Adipocyte (in vitro differentiated cells): ENCODE data around the gene OR8J3.
"Not testable (repeated sequence)": the region's sequence is repeated elsewhere in the genome, so short reads cannot be mapped to it uniquely, and the experiment has no call there.

Experiments
- DNase-seq: peaks from one replicate; pipeline ENCODE4 v3.0.0-alpha.2; 2015; ENCODE audit warnings: low read depth
- H3K27me3 ChIP-seq: replicated peaks from 2 replicates; pipeline ENCODE4 v1.7.0; 2013; ENCODE audit warnings: mild to moderate bottlenecking, low read length, moderate library complexity; ENCODE audit not compliant: control insufficient read depth, insufficient read depth
- H3K36me3 ChIP-seq: 2 replicates; pipeline ENCODE4 v1.7.0; 2013; ENCODE audit warnings: low read length, mild to moderate bottlenecking, moderate library complexity; ENCODE audit not compliant: control insufficient read depth, insufficient read depth, severe bottlenecking
- H3K4me1 ChIP-seq: 2 replicates; pipeline ENCODE4 v1.7.0; 2013; ENCODE audit warnings: mild to moderate bottlenecking, low read length, moderate library complexity; ENCODE audit not compliant: control insufficient read depth, insufficient read depth
- H3K4me3 ChIP-seq: 2 replicates; pipeline ENCODE4 v1.7.0; 2013; ENCODE audit warnings: mild to moderate bottlenecking, low read length, moderate library complexity
- H3K9ac ChIP-seq: 2 replicates; pipeline ENCODE4 v1.7.0; 2013; ENCODE audit warnings: mild to moderate bottlenecking, low read length, moderate library complexity
- H3K9me3 ChIP-seq: 2 replicates; pipeline ENCODE4 v1.7.0; 2013; ENCODE audit warnings: mild to moderate bottlenecking, low read length, moderate library complexity; ENCODE audit not compliant: control insufficient read depth

Gene OR8J3, protein sequence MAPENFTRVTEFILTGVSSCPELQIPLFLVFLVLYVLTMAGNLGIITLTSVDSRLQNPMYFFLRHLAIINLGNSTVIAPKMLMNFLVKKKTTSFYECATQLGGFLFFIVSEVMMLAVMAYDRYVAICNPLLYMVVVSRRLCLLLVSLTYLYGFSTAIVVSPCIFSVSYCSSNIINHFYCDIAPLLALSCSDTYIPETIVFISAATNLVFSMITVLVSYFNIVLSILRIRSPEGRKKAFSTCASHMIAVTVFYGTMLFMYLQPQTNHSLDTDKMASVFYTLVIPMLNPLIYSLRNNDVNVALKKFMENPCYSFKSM

DNA sequence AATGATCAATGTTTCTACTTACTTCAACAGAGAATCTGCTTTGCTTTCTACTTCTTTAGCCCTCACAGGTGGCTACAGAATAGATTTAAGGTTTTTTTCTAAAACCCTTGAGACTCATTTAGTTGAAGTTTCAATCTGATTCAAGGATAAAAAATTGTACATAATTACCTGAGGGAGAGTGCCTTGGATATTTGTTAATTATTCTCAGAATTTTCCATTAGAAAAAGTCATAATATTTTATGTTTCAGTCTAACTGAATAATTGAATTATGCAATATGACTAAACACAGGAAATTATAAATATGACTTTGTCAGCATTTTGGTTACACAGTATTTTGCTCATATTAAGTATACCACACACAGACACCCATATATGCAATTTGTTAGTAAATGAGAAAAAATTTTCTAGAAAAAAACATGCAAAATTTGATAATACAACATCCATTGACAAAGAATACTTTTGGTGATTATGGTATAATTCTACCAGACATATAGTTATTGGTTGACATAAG, at the start of gene OR8J3:
Gene OR8J3, minus strand, starts transcription at position 51 of the 511 bp plus-strand sequence. CDS start 2,483 bp downstream, outside the sequence.
- H3K9ac ChIP-seq = no peak within 1 kb of the TSS
- H3K4me3 ChIP-seq = no peak within 1 kb of the TSS
- H3K36me3 ChIP-seq = no peaks in the 10 kb centered on the region
- no peak for DNase-seq
- H3K9me3 ChIP-seq = no peaks in the 10 kb centered on the region
- H3K27me3 ChIP-seq = no peaks in the 10 kb centered on the region
- no peaks in the 10 kb centered on the region for H3K4me1 ChIP-seq

DNA sequence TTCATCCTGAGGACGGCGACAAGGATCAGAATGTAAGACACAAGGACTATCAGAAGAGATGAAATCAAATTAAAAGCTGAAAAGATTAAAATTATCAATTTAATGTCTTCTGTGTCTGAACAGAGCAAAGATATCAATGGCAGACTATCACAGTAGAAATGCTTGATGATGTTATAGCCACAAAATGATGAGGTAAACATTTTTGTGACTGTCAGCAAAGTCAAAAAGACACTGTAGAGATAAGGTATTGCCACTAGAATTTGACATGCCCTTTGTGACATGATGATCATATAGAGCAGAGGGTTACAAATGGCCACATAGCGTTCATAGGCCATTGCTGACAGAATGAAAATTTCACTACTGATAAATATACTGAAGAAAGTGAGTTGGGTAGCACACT, 48.6 kb upstream of the OR8J3 start:
- Histone ChIP-seq H3K4me3 (no peak overlapping the region), H3K9me3 (peaks cover 17% of the 10 kb centered on the region), H3K4me1 (no peaks in the 10 kb centered on the region)

DNA sequence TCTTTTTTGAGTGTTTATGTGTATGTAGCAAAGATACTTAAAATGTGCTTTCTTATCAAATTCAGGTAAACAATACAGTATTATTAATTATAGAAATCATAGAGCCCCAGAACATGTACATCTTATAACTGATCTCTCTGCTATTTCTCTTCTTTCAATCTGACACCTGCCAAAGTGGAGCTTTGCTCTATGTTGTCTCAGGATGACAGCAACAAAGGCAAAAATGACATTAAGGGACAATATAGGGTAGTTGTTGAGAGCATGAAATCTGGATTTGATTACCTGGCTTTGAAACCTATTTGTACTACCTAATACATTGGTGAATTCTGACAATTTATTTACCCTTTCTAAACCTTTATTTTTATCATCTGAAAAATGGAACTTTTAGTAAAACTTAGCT, 43.5 kb upstream of the OR8J3 start:
- no peak overlapping the region for H3K9ac ChIP-seq
- H3K4me3 ChIP-seq = no peak overlapping the region
- H3K4me1 ChIP-seq = no peaks in the 10 kb centered on the region
- H3K9me3 ChIP-seq = peaks cover 12% of the 10 kb centered on the region
- no peaks in the 10 kb centered on the region for H3K27me3 ChIP-seq
- no peaks in the 10 kb centered on the region for H3K36me3 ChIP-seq
- DNase-seq = no peak

More for the DNA sequence above, 48.6 kb upstream of the OR8J3 start:
- Histone ChIP-seq H3K27me3 (no peaks in the 10 kb centered on the region), H3K36me3 (no peaks in the 10 kb centered on the region), H3K9ac (no peak overlapping the region)
- DNase-seq = no peak

DNA sequence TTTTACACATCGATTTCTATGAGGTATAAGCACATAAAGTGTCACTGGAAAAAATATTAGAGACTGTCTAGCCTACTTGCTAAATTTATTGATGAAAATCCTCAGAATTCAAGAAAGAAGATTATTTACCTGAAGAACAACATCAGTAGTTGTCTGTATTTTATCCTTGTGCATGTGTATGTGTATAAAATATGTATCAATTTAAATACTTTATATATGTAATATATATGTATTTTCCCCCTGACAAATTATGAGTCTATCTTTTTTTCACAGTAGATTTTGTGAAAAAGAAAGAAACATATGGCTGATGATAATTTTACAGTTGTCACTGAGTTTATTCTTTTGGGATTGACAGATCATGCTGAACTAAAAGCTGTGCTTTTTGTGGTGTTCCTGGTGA, 36.3 kb upstream of the OR8J3 start, which contains the start of gene OR5J2:
Gene OR5J2, plus strand, starts transcription at position 301 of the 400 bp plus-strand sequence. Its CDS starts 0 bp downstream, at position 301.
- H3K4me3 ChIP-seq = no peak within 1 kb of the TSS
- DNase-seq = no peak
- H3K9ac ChIP-seq = no peak within 1 kb of the TSS
- peaks cover 10% of the 10 kb centered on the region for H3K9me3 ChIP-seq
- H3K36me3 ChIP-seq = no peaks in the 10 kb centered on the region
- H3K27me3 ChIP-seq = no peaks in the 10 kb centered on the region
- H3K4me1 ChIP-seq = no peaks in the 10 kb centered on the region

DNA sequence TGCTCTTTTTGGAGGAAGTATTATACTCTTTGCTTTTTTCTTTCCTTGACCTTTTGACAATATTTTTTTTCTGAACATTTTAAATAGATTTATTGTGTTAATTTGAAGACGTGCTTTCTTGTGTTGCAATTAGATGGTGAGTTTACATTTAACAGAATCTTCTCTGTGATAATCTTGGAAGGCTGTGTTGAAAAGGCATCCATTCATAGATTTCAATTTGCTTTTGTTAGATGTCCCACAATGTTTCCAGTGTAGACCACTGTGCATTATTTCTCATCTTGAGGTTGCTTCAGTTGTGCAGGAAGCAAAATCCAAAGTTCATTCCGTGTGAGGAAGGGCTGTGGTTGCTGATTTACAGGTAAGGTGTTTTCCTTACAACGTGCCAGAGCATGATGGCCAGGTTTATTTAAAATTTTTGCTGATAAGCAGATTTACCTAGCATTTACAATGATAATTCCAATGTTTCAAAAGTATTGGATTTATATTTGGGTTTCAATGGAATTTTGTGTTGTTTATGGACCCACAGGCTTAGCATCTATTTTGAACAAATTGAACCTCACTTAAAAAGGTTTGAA, 32.3 kb upstream of the OR8J3 start:
- DNase-seq = no peak
- Histone ChIP-seq H3K4me1 (no peaks in the 10 kb centered on the region), H3K4me3 (no peak overlapping the region), H3K27me3 (no peaks in the 10 kb centered on the region), H3K9me3 (no peaks in the 10 kb centered on the region), H3K36me3 (no peaks in the 10 kb centered on the region), H3K9ac (no peak overlapping the region)

DNA sequence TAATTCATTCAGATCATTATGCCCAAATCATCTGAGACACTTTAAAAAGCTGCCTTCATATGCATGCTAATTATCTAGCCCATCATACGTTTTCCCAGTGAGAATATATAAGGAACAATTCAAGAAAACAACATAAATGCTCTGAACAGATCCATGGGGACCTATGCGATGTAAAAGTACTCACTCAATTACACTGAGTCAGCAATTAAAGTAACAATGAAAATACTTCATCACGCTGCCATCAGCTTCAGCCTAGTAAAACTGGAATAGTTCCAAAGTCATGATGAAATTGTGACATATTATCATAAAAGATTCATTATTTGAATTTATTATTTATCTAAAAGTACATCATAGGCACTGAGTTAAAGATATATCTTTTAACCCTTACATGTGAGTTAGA, 23.8 kb upstream of the OR8J3 start:
- H3K4me1 ChIP-seq = no peaks in the 10 kb centered on the region
- H3K9ac ChIP-seq = no peak overlapping the region
- DNase-seq = no peak
- H3K27me3 ChIP-seq = no peaks in the 10 kb centered on the region
- no peaks in the 10 kb centered on the region for H3K36me3 ChIP-seq
- H3K9me3 ChIP-seq = no peaks in the 10 kb centered on the region
- no peak overlapping the region for H3K4me3 ChIP-seq

DNA sequence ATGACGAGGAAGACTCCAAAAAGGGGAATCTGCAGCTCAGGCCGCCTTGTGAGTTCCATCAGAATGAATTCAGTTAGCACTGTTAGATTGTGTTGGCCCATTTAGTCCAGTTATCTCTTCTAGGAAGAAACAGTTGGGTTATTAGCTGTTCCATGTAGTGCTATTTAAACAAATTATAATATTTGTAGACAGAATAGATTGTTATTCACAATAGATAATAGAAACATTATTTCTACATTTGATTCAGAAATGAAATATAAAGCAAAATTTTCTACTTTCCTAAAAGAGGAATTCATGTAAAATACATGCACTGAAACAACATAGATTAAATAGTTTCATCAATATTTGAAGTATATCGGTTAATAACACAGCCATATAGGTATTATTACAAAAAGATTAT, 20.2 kb upstream of the OR8J3 start, which contains the start of gene OR8K5:
Gene OR8K5, minus strand, starts transcription at position 101 of the 400 bp plus-strand sequence. Its CDS starts 0 bp downstream, at position 101.
- Histone ChIP-seq H3K4me3 (no peak within 1 kb of the TSS), H3K27me3 (no peaks in the 10 kb centered on the region), H3K36me3 (no peaks in the 10 kb centered on the region), H3K9ac (no peak within 1 kb of the TSS), H3K9me3 (peaks cover 4% of the 10 kb centered on the region), H3K4me1 (no peaks in the 10 kb centered on the region)
- no peak for DNase-seq

DNA sequence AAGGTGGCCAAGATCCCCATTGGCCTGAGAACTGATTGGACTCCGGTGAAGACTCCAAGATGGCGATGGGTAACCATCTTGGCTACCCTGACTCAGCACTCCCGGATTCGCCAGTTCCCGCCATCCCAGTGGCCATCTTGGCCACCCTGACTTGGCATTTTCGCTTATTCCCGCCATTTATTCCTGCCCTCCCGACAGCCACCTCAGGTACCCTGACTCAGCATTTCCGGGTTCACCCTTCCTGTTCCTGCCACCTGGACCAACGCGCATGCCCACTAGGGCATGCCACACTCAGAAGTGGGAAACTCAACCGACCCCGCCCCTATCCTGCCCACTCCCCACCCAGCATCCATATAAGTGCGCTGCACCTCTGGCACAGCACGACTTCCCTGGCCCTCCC, 12.3 kb upstream of the OR8J3 start:
- no peaks in the 10 kb centered on the region for H3K36me3 ChIP-seq

DNA sequence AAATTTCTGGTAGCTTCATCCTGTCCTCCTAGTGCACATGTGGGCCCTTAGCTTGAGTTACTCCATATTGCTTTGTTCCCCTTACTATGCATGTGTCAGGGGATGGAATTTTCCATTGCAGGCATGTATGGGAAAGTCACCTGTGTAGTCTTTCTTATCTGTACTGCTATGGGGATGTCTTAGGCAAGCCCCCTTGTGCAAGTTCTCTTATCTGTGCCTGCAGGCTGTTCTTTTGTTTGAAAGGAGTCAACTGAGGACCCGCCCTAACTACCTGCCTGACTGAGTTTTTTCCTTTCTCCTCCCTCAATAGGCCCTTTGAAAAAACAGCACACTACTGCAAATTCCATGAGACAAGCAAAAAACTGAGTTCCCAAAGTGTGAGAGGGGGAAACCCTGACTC, 11.4 kb upstream of the OR8J3 start:
- Histone ChIP-seq H3K27me3 (no peaks in the 10 kb centered on the region), H3K9me3 (peaks cover 5% of the 10 kb centered on the region), H3K9ac (no peak overlapping the region), H3K4me1 (no peaks in the 10 kb centered on the region), H3K4me3 (no peak overlapping the region), H3K36me3 (no peaks in the 10 kb centered on the region)
- DNase-seq = no peak

More for the DNA sequence above, 12.3 kb upstream of the OR8J3 start:
- Histone ChIP-seq H3K27me3 (no peaks in the 10 kb centered on the region), H3K4me1 (no peaks in the 10 kb centered on the region), H3K9me3 (peaks cover 5% of the 10 kb centered on the region), H3K4me3 (no peak overlapping the region), H3K9ac (no peak overlapping the region)
- DNase-seq = no peak

DNA sequence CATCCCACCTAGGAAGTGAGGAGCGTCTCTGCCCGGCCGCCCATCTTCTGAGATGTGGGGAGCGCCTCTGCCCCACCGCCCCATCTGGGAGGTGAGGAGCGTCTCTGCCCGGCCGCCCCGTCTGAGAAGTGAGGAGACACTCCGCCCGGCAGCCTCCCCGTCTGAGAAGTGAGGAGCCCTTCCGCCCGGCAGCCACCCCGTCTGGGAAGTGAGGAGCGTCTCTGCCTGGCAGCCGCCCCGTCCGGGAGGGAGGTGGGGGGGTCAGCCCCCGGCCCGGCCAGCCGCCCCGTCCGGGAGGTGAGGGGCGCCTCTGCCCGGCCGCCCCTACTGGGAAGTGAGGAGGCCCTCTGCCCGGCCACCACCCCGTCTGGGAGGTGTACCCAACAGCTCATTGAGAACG, 3.7 kb upstream of the OR8J3 start:
- H3K4me3 ChIP-seq, H3K36me3 ChIP-seq, H3K9me3 ChIP-seq, H3K9ac ChIP-seq, H3K4me1 ChIP-seq, H3K27me3 ChIP-seq, DNase-seq: not testable (repeated sequence)

DNA sequence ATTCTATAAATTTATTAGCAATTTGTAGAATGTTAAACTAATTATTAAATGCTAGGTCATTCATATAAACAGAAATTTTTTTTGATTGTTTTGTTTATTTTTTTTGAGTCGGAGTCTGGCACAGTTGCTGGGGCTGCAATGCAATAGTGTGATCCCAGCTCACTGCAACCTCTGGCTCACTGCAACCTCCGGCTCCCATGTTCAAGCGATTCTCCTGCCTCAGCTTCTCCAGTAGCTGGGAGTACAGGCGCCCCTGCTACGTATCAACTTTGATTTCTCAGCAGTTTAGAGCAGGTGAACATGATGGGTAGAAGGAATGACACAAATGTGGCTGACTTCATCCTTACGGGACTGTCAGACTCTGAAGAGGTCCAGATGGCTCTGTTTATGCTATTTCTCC, 17.9 kb downstream of the OR8J3 start, which contains the start of gene OR8H3:
Gene OR8H3, plus strand, starts transcription at position 301 of the 400 bp plus-strand sequence. Its CDS starts 0 bp downstream, at position 301.
- Histone ChIP-seq H3K9ac (no peak within 1 kb of the TSS), H3K36me3 (no peaks in the 10 kb centered on the region), H3K9me3 (no peaks in the 10 kb centered on the region), H3K4me1 (no peaks in the 10 kb centered on the region), H3K4me3 (no peak within 1 kb of the TSS), H3K27me3 (no peaks in the 10 kb centered on the region)
- DNase-seq = no peak
